SU-DHL-6 (cell line): ENCODE measurements around the gene SORCS2.

Experiments
- EZH2phosphoT487 ChIP-seq: fragments of 200-600 bp; sonication (generic), shearing (Covaris generic); conservative IDR thresholded peaks from 2 replicates; pipeline ENCODE4 v1.6.1; 2018; ENCODE audit warnings: mild to moderate bottlenecking, antibody characterized with exemption, low read length, moderate library complexity, mixed read lengths
- TF ChIP-seq, protein P1 (sequence below): fragments of 200-600 bp; sonication (generic); IDR thresholded peaks from one replicate; pipeline ENCODE4 v1.5.1; 2017; ENCODE audit warnings: antibody characterized with exemption, mild to moderate bottlenecking, low read length, moderate library complexity; ENCODE audit not compliant: insufficient read depth, poor library complexity, severe bottlenecking

GRCh38 chr4:7658341-7659204, 466.2 kb downstream of the SORCS2 start:
- TF ChIP-seq, protein P1, sequence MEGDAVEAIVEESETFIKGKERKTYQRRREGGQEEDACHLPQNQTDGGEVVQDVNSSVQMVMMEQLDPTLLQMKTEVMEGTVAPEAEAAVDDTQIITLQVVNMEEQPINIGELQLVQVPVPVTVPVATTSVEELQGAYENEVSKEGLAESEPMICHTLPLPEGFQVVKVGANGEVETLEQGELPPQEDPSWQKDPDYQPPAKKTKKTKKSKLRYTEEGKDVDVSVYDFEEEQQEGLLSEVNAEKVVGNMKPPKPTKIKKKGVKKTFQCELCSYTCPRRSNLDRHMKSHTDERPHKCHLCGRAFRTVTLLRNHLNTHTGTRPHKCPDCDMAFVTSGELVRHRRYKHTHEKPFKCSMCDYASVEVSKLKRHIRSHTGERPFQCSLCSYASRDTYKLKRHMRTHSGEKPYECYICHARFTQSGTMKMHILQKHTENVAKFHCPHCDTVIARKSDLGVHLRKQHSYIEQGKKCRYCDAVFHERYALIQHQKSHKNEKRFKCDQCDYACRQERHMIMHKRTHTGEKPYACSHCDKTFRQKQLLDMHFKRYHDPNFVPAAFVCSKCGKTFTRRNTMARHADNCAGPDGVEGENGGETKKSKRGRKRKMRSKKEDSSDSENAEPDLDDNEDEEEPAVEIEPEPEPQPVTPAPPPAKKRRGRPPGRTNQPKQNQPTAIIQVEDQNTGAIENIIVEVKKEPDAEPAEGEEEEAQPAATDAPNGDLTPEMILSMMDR, result no peak
- TF ChIP-seq EZH2phosphoT487, result no peak
